GM19351 (cell line): ENCODE results near the gene ULK4.
"Not testable (repeated sequence)": the region's sequence is repeated elsewhere in the genome, so short reads cannot be mapped to it uniquely, and the experiment has no call there.

Source experiments
- ATAC-seq: cut with Tn5 transposase; IDR thresholded peaks from one replicate; pipeline ENCODE4 v1.9.1; 2021; ENCODE audit warnings: mild to moderate bottlenecking, moderate library complexity; ENCODE audit not compliant: unreplicated experiment

ULK4 gene

DNA sequence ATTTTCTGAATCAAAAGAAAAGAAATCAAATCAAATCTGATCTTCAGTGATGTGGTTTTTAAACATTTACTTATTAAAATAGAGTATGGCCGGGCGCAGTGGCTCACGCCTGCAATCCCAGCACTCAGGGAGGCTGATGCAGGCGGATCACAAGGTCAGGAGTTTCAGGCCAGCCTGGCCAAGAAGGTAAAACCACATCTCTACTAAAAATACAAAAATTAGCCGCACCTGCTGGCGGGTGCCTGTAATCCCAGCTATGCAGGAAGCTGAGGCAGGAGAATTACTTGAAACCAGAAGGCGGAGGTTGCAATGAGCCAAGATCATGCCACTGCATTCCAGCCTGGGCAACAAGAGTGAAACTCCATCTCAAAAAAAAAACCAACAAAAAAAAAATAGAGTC, 169.1 kb downstream of the ULK4 start:
- ATAC-seq, result no peak

DNA sequence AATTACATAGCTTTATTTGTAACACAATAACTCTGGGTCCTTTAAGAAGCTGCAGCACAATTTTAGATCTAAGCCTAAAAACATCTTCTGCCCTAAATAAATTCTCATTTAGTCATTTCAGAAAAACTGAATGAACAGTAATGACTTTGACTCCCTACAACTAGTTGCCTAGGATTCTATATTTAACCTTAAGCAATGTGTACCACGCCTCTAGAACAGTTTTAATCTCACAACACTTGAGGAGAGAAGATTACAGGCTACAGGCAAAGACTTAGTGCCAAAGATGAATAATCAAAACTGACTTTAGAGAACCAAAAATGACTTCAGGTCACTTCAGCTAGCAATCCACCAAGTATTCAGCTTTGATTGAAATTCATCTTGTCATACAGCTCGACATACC, 192.8 kb downstream of the ULK4 start:
- no peak for ATAC-seq

DNA sequence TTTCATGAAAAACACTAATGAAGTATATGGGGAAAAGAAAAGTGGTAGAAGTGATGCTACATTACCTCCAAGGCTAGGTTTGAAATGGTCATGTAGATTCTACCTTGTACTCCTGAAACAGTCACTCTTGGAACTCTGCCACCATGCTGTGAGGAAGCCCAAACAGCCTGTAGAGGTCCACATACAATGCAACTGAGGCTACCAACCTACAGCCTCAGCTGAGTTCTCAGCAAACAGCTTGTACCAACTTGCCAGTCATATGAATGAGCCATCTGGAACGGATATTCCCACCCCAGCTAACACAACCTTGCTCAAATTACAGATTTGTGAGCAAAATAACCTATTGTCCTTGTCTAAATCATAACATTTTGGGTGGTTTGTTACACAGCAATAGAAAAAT, 193.5 kb downstream of the ULK4 start:
- ATAC-seq, result no peak

DNA sequence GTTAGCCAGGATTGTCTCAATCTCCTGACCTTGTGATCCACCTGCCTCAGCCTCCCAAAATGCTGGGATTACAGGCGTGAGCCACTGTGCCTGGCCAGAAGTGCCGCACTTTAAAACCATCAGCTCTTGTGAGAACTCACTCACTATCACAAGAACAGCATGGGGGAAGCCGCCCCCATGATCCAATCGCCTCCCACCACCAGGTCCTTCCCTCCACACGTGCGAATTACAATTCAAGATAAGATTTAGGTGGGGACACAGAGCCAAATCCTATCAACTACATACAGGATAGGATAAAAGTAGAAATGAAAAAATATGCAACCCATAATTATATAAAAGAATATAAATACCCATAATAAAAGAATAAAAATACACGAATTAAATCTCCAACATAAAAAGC, 199.0 kb downstream of the ULK4 start:
- ATAC-seq, result not testable (repeated sequence)

DNA sequence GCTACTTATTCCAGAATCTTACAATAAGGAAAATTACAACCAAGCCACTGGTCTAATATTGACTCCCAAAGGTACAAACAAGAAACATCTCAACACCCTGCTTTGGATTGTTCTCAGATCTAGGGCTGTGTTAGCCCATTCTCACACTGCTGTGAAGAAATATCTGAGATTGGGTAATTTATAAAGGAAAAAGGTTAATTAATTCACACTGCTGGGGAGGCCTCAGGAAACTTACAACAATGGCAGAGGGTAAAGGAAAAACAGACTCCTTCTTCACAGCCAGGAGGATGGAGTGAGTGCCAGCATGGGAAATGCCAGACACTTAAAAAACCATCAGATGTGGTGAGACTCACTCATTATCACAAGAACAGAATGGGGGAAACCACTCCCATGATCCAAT, 208.3 kb downstream of the ULK4 start:
- no peak for ATAC-seq

DNA sequence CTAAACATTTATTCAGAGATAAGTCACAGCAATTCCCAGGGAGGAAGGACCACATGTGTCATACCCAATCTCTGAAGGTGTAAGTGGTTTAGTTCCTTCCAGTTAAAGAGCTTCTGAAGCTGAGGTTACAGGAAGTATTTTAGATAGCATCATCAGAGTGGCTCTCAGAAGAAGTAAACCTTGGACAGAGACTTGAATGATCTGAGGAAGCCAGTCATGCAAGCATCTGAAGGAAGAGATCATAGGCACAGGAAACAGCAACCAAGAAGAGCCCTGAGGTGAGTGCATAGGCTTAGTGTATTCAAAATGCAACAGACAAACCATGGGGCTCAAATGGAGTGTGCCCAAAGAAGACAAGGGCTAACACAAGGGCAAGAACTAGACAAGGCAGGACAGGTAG, 210.3 kb downstream of the ULK4 start:
- no peak for ATAC-seq

DNA sequence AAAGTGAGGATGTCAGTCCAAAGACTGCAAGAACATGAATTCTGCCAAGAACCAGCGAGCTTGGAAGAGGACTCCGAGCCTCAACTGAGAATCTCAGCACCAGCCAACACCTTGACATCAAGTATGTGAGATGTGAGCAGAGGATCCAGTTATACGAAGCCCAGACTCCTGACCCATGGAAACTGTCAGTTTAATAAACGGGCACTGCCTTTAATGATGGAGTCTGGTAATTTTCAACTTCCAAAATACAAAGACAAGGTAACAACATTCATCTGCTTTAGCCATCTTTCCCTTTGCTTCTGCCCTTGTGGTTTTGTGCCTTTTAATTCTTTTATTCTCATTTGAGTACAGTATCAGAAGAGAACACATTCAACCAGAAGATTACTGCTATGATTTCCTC, 211.9 kb downstream of the ULK4 start:
- ATAC-seq, result no peak

DNA sequence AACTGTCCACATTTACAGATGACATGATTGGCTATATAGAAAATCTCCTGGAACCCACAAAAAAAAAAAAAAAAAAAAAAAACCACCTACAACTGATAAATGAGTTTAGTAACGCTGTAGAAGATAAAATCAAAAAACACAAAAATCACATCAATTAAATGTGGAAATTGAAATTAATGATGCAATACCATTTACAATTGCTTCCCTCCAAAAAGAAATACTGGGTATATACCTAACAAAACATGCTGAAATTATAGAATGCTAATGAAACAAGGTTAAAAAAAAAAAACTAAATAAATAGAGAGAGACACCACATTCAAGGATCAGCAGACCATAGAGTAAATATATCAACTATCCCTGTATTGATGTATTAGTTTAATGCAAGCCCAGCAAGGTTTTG, 215.7 kb downstream of the ULK4 start:
- no peak for ATAC-seq

DNA sequence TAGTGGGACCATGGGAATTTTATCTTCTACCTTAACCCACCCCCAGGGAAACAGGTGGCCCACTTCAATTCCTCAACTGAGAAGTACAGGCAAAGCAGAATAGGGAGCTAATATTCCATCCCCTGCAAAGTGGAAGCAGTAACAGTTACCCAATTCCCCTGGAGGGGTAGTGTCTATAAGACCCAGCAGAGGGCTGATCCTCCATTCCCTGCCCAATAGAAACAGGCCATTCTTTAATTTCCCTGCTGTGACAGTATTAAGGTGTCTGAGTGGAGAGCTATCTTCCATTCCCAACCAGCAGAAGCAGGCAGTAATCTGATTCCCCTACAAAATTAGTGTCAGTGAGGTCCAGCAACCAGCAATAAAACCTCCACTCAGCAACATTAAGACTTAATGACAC, 219.8 kb downstream of the ULK4 start:
- ATAC-seq, result no peak

DNA sequence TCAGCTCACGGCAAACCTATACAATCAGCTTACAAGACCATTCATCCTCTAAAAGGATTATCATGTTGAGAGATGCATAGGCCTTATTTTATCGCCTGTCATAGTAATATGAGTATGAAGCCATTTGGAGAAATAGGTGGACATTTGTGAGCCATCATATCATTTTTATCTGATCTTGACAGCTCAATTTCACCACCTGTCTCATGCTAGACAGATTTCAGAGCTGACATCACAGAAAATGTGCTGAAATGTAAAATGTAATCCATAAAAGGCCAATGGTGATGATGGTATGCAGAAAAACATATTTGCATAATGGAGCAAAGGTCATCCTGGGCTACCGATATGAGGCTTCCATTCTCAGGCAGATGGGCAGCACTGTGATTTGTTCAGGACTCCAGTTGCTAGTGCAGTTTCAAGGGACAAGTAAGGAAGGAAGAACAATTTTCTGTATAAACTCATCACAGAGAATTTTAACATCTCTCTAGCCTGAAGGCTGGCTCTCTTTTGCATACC, 221.5 kb downstream of the ULK4 start:
- no peak for ATAC-seq

DNA sequence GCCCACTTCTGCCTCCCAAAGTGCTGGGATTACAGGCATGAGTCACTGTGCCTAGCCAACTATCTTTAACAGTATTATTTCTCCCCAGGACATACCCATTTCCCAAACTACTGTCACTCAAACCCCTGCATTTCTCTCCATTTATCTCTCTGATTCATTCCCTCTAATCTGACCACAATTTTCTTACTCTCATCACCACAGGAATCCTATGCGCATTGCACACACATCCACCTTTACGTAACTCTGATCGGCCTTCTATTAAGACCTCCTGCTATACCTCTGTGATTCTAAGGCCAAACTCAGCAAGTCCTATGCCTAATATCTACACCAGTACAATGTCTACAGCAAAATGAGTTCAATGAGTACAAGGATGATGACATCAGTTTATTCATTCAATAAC, 235.0 kb downstream of the ULK4 start:
- no peak for ATAC-seq

DNA sequence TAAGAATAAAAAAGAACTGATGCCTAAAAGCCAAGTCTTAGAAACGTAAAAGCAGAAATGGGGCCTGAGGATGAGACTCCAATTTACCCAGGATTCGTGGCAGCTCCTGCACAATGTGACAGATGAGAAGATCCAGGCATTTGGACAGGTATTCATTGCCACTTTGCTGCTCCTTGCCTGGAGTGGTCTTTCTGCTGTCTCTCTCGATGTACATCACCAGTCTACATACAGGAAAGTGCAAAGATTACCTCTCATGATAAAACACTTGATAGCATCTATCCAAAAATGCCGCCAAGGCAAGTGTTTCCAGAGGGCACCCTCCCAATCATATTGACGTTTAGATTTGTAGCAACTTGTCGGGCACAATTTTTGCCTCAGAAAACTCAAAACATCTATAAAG, 244.3 kb downstream of the ULK4 start:
- no peak for ATAC-seq

DNA sequence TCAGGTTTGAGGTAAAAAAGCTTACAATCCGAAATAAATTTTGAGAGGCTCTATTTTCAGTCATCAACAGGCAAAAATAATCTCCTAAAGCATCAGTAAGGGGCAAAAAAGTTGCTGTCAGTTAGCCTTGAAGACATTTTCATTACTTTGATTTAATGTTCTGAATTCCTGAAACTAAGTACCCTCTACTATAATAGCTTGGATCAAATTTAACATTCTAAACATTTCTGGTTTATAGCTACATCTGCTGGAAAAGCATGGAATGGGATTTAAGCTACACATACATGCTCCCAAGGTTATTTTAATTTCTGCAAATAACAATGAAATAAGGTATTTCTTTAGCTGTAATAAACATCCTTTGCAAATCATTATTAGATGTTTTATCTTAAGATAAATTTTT, 245.4 kb downstream of the ULK4 start:
- ATAC-seq, result no peak

DNA sequence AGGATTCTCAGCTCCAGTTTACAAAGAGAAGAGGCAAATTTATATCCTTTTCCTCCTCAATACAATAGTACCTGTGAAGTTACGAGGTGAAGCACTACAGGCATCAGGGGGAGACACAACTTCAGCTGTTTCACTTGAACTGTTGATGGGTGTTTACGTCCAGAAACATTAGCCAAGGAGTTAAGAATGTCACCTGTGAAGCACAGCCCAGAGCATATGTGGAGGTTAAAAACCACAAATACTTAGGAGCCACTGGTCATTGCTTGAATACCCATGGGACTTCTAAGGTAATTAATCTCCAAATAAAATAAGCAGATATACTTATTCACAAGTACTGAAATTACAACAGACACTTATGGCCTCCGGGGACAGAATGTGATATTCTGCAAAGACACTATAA, 246.5 kb downstream of the ULK4 start:
- no peak for ATAC-seq

DNA sequence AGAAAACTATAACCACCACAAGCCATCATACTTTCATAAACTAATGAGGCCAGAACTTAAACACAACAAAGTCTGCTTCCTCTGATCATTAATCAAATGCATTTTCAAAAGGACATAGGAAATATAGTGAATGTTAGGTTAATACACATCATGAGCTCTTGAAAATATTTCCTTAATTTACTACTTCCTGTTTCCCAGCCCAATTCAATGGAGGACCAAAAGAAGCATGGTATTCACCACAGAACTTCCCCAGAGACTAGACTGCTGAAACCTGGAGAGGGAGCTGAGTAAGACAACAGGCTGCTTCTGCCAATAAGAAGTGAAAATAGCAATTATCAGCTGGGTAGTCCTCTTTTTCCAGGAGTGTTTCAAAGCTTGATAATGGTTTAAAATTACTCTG, 250.3 kb downstream of the ULK4 start:
- ATAC-seq, result no peak

DNA sequence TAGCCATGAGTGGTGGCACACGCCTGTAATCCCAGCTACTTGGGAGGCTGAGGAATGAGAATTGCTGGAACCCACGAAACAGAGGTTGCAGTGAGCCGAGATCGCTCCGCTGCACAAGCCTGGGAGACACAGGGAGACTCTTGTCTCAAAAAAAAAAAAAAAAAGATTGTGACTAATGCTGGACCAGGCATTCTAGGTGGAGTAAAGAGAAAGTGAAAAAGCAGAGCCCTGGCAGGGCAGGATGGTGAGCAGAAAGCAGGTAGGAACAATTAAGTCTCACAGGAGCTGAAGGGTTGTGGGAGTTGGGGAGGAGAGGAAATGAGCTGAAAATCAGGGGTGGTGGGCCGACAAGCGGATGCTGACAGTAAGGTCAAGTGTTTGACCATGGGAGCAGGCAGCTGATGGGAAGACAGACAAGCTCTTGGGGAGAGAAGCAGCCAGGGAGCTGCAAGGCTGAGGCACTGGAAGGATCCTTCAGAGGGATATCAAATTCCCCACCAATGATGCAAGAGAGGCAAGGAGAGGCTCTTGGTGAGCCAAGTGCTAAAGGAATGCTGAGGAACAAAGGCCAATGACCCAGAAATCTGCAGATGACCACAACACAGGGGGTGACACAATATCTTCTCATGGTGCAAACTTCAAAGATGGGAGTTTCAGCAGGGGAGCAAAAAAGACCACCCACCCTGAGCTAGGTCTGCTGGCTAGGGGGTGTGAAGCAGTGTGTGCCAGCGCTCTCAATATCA, 251.1 kb downstream of the ULK4 start:
- no peak for ATAC-seq

DNA sequence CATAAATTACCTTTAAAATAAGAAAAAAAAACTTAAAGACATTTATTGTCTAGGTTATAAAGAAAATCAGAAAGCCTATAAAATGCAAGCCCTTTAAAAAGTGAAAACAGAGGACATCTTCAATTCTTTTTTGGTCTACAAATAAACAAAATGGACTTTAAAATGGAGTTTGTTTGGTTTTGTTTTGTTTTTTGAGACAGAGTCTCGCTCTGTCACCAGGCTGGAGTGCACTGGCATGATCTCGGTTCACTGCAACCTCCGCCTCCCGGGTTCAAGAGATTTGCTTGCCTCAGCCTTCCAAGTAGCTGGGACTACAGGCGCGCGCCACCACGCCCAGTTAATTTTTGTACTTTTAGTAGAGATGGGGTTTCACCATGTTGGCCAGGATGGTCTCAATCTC, 252.7 kb downstream of the ULK4 start:
- not testable (repeated sequence) for ATAC-seq

DNA sequence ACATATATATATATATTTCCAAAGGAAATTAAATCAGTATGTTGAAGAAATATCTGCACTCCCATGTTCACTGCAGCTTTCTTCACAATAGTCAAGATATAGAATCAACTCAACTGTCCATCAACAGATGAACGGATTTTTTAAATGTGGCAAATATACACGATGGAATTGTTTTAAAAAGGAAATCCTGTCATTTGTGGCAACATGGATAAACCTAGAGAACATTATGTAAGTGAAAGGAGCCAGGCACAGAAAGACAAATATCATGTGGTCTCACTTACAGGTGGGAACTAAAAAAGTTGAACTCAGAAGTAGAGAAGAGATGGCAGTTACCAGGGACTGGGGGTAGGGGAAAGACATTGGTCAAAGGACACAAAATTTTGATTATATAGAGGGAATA, 253.7 kb downstream of the ULK4 start:
- no peak for ATAC-seq

DNA sequence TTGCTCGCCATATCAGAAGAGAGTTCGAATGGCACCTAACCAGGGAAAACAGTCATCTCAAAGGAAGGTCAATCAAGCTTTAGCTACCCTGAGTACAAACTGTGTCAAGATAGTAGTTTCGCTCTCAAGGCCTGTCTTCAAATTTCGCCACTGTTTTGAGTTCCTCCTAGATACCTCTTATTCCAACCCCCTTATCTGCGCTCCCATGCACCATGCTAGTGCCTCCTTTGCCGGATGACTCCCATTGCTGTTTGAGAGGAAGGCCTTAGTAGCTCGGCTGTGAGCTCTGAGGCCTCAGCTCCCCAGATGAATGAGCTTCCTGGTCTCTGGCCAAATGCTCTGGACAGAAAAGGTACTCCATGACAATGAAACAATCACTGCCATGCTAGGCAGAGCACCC, 256.0 kb downstream of the ULK4 start:
- no peak for ATAC-seq

DNA sequence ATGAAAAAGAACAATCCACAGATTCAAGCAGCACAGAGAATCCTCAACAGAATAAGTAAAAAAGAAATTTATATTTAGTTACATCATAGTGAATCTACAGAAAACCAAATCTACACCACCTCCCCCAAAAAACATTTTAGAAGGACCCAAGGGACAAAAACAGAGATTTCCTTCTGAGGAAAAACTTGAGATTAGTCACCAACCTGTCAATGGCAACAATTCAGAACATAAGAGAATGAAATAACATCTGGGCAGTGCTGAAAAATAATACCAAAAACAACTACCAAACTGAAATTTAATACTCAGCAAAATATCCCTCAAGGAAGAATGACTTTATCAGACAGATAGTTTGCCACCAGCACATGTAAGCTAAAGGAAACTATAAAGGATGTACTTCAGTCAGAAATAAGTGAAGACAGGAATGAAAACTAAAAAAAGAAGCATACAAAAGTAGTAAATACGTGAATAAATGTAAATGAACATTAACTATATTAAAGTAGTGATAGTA, 260.7 kb downstream of the ULK4 start:
- no peak for ATAC-seq

DNA sequence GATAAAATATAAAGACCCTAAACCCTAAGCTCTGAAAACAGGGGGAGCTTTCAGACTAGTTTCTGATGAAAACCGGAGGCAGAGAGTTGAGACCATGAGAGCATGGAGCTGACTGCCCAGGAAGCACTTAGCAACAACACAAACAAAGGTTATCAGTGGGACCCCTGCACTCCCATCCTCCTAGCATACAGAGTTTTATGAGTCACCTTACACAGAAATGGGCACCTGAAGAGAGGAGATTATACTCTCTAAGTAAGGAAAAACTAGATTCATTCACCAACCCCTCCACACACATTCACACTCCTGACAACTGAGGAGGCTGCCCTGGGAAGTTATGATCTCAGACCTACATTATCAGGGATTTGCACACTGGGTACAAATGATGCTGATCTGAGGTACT, 261.7 kb downstream of the ULK4 start:
- no peak for ATAC-seq

DNA sequence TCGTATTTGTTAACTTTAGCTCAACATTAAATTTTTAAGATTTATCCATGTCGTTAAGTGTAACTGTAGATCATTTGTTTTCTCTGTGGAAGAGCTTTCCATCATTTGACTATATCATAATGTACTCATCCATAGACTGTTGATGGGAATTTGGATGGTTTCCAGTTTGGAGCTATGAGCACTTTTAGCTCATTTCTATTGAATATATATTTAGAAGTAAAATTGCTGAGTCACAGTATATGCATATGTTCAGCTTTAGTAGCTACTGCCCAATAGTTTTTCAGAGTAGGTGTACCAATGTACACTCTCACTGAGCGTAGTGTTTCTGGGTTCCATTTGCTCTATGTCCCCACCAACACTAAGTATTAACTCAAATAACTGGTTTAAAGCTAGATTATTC, 263.0 kb downstream of the ULK4 start:
- no peak for ATAC-seq

DNA sequence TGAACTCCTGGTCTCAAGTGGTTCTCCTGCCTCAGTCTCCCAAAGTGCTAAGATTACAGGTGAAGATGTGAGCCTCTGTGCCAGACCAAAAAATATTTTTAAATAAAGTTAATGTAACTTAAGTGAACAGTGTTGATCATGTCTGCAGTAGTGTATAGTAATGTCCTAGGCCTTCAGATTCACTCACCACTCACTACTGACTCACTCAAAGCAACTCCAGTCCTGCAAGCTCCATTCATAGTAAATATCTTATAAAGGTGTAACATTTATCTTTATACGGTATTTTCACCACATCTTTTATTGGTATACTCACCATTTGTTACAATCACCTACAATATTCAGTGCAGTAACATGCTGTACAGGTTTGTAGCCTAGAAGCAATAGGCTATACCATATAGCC, 264.2 kb downstream of the ULK4 start:
- no peak for ATAC-seq
